AG09309 (cell line): Measurements from ENCODE around the gene ABHD15.
A peak's percentile ranks its signal among the peaks of the same experiment; 100 is the strongest.

Experiments used
- DNase-seq: peaks from one replicate; pipeline ENCODE4 v3.0.0-alpha.2; 2010; ENCODE audit warnings: low read depth
- H3K4me3 ChIP-seq: 2 replicates; pipeline ENCODE4 v1.5.1; 2011; ENCODE audit warnings: mild to moderate bottlenecking, low read depth, low read length, moderate library complexity; ENCODE audit not compliant: control insufficient read depth
- TF ChIP-seq, protein P1 (sequence below): IDR thresholded peaks from 2 replicates; pipeline ENCODE4 v1.5.1; 2011; ENCODE audit warnings: mild to moderate bottlenecking, low read depth, low read length, inconsistent platforms; ENCODE audit not compliant: insufficient read depth, control insufficient read depth; ENCODE audit errors: missing control alignments

The ABHD15 gene

DNA sequence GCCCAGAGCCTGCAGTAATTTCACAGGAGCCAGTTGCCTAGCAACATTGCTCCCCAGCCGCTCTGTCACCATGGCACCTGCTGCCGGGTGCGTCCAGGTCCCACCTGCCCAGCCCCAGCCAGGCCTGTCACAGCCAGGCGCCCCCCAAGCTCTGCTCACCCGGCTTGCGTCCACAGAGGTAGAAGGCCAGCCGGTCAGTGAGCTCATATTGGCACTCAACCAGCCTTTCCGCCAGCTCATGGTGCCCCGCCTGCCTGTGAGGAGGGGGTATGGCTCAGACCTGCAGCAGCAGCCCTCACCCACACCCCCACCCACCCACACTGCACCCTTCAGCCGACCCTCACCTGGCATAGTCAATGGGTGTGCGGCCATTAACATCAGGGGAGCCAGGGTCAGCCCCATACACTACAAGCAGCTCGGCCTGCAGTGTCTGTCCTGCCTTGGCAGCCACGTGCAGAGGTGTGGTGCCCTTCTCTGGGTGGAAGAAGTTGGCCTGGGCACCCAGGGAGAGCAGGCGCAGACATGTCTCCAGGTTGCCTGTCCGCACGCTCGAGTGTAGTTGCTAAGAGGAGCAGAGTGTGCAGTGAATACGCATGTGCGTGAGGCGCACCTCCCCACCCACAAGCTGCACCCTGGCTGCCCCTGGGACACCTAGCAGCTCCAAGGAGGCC lies 14.9 kb upstream of the ABHD15 start:
- DNase-seq, result no peak
- TF ChIP-seq, protein P1, sequence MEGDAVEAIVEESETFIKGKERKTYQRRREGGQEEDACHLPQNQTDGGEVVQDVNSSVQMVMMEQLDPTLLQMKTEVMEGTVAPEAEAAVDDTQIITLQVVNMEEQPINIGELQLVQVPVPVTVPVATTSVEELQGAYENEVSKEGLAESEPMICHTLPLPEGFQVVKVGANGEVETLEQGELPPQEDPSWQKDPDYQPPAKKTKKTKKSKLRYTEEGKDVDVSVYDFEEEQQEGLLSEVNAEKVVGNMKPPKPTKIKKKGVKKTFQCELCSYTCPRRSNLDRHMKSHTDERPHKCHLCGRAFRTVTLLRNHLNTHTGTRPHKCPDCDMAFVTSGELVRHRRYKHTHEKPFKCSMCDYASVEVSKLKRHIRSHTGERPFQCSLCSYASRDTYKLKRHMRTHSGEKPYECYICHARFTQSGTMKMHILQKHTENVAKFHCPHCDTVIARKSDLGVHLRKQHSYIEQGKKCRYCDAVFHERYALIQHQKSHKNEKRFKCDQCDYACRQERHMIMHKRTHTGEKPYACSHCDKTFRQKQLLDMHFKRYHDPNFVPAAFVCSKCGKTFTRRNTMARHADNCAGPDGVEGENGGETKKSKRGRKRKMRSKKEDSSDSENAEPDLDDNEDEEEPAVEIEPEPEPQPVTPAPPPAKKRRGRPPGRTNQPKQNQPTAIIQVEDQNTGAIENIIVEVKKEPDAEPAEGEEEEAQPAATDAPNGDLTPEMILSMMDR, result no peak
- no peak overlapping the region for H3K4me3 ChIP-seq

GRCh38 chr17:29579866-29580771 lies 13.3 kb upstream of the ABHD15 start:
- peak; percentile 27 for DNase-seq
- no peak overlapping the region for H3K4me3 ChIP-seq
- TF ChIP-seq, protein P1, result peak; percentile 91

DNA sequence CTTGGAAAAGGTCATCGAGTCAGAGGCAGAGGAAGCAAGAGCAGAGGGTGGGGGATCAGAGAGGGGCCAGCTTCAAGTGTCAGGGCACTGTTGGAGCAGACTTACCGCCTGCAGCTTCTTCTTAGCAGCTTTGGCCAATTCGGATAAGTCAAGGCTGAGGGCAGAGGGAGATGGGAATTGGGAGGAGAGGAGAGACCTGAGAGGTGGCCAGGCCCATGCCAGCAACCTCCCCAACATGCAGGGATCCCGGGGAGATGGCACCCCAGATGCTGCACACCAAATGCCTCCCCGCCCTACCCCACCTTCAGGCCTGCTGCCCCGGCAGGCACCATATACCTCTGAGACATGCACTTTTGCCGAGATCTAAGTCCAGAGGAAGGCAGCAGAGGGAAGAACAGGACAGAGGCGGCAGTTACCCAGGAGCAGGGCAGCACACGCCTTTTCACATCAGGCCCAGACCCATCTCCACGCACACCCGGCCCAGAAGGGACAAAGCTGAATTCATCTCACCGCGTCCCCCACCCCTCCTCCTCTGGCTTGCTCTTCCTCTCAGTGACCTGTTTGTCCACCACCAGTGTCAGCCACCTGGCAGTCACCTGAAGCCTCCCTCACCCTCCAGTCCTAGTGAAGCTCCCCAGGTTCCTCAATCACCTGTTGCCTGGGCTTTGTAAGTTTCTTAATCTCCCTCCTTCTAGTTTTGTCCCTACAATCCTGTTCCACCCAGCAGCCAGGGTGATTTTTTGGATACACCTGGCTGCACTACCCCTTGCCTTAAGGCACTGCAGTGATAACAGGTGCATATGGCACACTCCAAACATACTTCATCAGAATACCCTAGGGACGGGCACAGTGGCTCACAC lies 12.0 kb upstream of the ABHD15 start:
- no peak for DNase-seq
- TF ChIP-seq, protein P1, result no peak
- H3K4me3 ChIP-seq, result no peak overlapping the region

DNA sequence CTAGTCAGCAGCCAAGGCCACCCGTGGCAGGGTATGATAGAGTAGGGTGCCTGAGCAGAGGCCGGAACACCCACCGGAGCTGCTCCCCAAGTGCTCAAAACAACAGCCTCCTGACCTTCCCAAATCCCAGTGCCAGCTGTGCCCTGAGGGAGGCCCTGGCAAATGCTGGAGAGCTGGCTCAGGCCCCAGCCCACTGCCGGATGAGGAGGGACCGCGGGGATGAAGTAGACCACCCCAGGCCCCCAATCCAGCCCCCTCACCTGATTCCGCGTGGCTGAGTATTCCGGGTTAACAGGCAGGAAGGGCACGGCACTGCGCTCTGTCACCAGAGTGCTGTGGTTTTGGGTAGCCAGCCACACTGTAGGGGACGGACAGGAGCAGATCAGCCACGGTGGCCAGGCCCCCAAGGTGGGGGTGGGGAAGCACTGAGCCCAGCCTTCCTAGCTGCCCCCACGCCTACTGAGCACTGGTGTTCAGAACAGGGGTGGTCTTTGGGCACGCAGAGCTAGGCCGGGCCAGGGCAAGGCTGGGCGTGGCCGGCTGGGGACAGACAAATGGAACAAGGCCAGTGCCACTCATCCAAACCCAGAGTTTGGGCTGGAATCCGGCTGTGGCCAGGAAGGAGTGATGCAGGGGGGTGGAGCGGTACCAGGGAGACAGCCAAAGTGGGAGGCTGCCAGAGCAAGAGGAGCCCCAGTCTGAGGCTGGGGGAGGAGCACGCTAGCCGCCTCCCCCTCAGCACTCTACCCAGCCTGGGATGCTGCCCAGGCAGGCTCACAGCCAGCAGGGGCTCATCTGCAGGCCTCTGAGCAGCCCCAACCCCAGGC lies 10.8 kb upstream of the ABHD15 start:
- no peak for DNase-seq
- no peak overlapping the region for H3K4me3 ChIP-seq
- TF ChIP-seq, protein P1, result no peak

GRCh38 chr17:29577001-29577370 lies 10.1 kb upstream of the ABHD15 start:
- DNase-seq, result no peak
- TF ChIP-seq, protein P1, result no peak
- H3K4me3 ChIP-seq, result no peak overlapping the region
